GM13977 (cell line): ENCODE data around the gene FAM13C.
"Not testable (repeated sequence)": the region's sequence is repeated elsewhere in the genome, so short reads cannot be mapped to it uniquely, and the experiment has no call there.

Experiments
- DNase-seq: peaks from one replicate; pipeline ENCODE4 v3.0.0; 2012; ENCODE audit warnings: low spot score
- in situ Hi-C: fragments of 300-500 bp; cut with MboI; formaldehyde crosslinking; loops from one replicate; pipeline ENCODE4 v1.12.0; 2022; ENCODE audit warnings: low sequenced_read_pairs, low pct_unique_long_range_greater_than_20kb, mixed read lengths, inconsistent platforms; ENCODE audit not compliant: unreplicated experiment
- TF ChIP-seq, protein P1 (sequence below): IDR thresholded peaks from 2 replicates; pipeline ENCODE4 v1.5.1; 2012; ENCODE audit warnings: mild to moderate bottlenecking, control low read depth; ENCODE audit not compliant: insufficient read depth; ENCODE audit errors: extremely low read depth, missing control alignments

FAM13C gene

DNA sequence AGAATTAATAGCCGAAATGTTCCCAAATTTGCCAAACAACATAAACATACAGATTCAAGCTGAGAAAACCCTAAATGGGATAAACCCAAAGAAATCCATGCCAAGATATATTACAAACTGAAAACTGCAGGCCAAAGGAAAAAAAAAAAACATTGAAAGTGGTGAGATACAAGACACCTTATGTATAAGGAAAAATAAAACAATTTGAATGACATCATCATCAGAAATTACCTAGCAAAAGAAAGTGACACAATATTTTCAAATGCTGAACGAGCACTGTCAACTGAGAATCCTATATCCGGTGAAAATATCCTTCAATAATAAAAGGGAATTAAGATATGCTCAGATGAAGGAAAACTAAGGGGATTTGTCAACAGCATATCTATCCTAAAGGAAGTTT is 119.4 kb downstream of the FAM13C start:
- DNase-seq = no peak
- in situ Hi-C loops = loop anchor here (25.0 kb wide), 1 partner anchor 369 kb away; no protein-coding TSS in a partner anchor
- TF ChIP-seq, protein P1, sequence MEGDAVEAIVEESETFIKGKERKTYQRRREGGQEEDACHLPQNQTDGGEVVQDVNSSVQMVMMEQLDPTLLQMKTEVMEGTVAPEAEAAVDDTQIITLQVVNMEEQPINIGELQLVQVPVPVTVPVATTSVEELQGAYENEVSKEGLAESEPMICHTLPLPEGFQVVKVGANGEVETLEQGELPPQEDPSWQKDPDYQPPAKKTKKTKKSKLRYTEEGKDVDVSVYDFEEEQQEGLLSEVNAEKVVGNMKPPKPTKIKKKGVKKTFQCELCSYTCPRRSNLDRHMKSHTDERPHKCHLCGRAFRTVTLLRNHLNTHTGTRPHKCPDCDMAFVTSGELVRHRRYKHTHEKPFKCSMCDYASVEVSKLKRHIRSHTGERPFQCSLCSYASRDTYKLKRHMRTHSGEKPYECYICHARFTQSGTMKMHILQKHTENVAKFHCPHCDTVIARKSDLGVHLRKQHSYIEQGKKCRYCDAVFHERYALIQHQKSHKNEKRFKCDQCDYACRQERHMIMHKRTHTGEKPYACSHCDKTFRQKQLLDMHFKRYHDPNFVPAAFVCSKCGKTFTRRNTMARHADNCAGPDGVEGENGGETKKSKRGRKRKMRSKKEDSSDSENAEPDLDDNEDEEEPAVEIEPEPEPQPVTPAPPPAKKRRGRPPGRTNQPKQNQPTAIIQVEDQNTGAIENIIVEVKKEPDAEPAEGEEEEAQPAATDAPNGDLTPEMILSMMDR = no peak

DNA sequence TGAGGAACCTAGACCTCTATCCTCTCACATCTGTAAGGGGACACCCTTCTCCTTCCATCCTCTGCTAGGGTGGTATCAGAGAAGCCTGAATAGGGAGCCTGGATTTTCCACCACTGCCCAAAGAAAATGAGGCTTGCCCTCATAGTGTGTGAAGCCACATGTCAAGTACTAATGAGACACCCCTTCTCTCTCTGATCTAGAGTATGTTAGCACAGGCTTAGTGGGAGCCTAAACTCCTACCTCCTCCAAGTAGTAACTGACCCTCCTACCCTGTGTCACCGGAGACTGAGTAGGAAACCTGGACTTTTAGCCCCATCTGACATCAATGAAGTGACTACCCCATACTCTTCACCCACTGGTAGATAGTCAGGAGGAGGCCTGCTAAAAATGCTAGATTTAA is 120.3 kb downstream of the FAM13C start:
- TF ChIP-seq, protein P1 = no peak
- no peak for DNase-seq
- in situ Hi-C loops = loop anchor here (25.0 kb wide), 1 partner anchor 370 kb away; no protein-coding TSS in a partner anchor

DNA sequence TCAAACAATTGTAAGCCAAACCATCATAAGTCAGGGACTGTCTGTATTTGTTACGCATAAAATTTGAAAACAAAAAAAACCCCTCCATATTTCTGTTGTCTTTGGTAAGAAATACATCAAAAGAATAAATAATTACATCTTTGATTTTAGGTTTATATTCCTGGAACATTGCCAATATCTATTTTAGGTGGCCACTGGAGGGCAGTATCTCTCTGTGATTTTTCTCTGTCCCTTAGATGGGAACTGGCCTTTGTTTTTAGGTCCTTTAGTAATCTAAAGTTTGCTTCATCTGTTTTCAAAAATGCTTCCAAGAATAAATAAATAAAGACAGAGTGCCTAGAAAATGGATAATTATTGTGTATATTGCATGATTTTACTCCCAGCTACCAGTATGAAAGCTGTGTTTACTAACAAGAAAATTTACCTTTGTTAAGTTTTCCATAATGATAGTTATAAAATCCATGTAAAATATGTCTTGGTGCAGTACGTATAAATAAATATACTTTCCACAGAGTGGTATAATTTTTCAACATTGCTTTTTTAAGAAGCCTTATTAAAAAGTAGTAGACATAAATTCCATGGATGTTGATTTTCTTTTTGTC is 121.7 kb downstream of the FAM13C start:
- DNase-seq = peak; percentile 9
- TF ChIP-seq, protein P1 = peak; percentile 49
- in situ Hi-C loops = loop anchor here (25.0 kb wide), 1 partner anchor 372 kb away; no protein-coding TSS in a partner anchor

DNA sequence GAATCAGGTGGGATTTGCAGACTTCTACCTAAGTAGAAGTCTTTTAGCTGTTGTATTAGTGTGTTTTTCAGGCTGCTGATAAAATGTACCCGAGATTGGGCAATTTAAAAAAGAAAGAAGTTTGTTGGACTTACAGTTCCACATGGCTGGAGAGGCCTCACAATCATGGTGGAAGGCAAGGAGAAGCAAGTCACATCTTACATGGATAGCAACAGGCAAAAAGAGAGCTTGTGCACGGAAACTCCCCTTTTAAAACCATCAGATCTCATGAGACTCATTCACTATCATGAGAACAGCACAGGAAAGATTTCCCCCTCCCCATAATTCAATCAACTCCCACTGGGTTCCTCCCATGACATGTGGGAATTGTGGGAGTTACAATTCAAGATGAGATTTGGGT is 123.2 kb downstream of the FAM13C start:
- not testable (repeated sequence) for DNase-seq
- in situ Hi-C loops = loop anchor here (25.0 kb wide), 1 partner anchor 373 kb away; no protein-coding TSS in a partner anchor

DNA sequence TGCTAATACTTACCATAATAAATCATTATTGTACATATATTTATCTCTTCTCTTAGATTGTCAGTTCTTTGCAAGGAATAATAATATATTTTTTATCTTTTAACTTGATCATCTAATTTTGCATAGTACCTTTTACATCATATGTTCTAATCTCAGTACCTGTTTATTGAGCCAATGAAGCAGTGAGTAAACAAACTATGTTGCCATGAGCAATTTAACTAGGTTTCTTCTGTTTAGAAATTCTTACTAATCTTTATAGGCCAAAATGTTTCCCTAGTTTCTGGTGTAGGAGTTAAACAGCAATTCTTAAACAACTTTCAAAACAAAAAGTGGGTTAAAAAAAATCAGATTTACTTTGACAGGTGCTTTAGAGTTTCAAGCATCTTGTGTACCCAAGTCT is 124.6 kb downstream of the FAM13C start:
- TF ChIP-seq, protein P1 = no peak
- no peak for DNase-seq
- in situ Hi-C loops = loop anchor here (25.0 kb wide), 1 partner anchor 375 kb away; no protein-coding TSS in a partner anchor

DNA sequence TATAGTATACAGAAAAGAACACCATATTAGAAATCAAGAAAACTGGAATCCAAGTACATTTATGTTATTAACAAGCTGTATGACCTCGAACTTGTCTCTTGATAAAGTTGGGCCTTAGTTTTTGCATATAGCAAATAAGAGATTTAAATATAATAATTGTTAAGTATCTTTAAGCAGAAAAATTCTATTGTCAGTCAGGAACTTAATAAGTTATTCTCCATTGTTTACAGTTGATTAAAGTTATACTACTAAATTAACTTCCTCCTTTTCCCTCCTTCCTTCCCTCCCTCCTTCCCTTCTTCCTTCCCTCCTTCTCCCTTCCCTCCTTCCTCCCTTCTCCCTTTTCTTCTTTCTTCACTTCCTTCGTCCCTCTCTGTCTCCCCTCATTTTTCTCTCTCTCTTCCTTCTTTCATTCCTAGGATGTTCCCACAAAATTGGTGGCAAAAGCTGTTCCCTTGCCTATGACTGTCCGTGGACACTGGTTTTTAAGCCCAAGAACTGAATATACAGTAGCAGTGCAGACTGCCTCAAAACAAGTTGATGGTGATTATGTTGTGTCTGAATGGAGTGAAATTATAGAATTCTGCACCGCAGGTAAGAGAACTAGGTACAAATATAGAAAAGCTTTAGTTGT is 126.2 kb downstream of the FAM13C start:
- DNase-seq = no peak
- in situ Hi-C loops = loop anchor here (25.0 kb wide), 1 partner anchor 376 kb away; no protein-coding TSS in a partner anchor
- TF ChIP-seq, protein P1 = no peak

DNA sequence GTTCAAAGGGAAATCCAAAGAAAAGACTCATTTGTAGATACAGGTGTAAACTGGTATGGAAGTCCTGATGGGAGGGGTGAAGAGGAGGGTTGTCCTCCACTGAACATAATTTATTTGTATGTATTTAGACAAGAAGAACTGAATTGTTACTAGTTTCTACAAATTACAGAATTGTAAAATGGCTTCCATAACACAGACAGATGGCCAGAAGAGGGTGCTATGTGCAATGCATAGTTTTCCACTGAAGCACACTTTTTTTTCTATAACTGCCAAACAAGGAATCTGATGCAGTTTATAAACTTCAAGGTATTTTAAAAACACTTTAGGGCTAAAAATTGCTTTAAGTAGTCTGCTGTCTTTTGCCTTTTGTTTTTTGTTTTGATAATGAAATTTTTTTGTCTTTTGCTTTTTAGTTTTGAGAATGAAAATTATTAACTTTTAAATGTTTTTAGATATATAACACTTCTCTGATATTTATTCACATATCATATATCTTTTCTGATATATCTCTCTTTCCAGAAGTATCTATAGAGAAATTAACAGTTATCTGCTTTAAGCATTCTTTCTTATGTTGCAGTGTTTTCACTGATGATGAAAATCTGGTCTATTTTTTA is 127.4 kb downstream of the FAM13C start:
- in situ Hi-C loops = loop anchor here (25.0 kb wide), 1 partner anchor 377 kb away; no protein-coding TSS in a partner anchor
- TF ChIP-seq, protein P1 = peak; percentile 67
- no peak for DNase-seq
